Adrenal gland (tissue), 5 donors: ENCODE measurements around the gene DNAJB5.

ENCODE experiments used
- POLR2A ChIP-seq, 2 donors: fragments of 450-650 bp; IDR thresholded peaks; one replicate each; pipeline ENCODE4 v1.6.1; 2017; ENCODE audit warnings: antibody characterized with exemption in 2 of 2, mild to moderate bottlenecking in 2 of 2, moderate library complexity in 1 of 2
- TF ChIP-seq, protein P1 (sequence below), 6 experiments: fragments of 450-650 bp in 4 of 6; fragments of 200-600 bp in 2 of 6; sonication (generic) in 1 of 6; IDR thresholded peaks; 1 replicate in 5 of 6; 2 replicates in 1 of 6; pipeline versions ENCODE4 v1.5.1 to v1.8.0; 2016 to 2021; ENCODE audit warnings: antibody characterized with exemption in 6 of 6, mild to moderate bottlenecking in 2 of 6, moderate library complexity in 1 of 6
- donor health status: DM: no; HTN: no; CAD: no.

DNA sequence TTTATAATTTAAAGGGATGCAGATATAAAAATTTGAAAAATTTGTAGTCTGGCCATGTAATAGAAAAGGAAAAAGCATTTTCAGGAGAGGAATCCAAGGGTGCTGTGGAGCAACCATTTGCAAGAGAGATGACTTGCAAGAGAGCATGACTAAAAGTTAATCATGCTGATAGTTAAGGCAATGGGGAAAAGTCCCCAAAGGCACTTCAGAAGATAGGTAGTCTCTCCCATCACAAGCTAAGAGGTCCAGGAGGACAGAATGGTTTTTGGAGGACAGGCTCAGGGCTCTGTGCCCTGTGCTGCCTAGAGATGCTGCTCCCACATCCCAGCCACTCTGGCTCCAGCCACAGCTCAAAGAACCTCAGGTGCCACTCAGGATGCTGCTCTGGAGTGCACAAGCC is 38.8 kb downstream of the DNAJB5 start:
- TF ChIP-seq, protein P1, sequence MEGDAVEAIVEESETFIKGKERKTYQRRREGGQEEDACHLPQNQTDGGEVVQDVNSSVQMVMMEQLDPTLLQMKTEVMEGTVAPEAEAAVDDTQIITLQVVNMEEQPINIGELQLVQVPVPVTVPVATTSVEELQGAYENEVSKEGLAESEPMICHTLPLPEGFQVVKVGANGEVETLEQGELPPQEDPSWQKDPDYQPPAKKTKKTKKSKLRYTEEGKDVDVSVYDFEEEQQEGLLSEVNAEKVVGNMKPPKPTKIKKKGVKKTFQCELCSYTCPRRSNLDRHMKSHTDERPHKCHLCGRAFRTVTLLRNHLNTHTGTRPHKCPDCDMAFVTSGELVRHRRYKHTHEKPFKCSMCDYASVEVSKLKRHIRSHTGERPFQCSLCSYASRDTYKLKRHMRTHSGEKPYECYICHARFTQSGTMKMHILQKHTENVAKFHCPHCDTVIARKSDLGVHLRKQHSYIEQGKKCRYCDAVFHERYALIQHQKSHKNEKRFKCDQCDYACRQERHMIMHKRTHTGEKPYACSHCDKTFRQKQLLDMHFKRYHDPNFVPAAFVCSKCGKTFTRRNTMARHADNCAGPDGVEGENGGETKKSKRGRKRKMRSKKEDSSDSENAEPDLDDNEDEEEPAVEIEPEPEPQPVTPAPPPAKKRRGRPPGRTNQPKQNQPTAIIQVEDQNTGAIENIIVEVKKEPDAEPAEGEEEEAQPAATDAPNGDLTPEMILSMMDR (IDR thresholded peaks at IDR 0.05), result no peak
- TF ChIP-seq POLR2A (IDR thresholded peaks at IDR 0.05), result no peak
